K562 (cell line): Measurements from ENCODE around the gene COPS8. TPM values are rescaled to one million over a fixed set of nuclear protein-coding genes. Genes with fewer than 3 reads are reported as not detected.

Source experiments
- ATAC-seq: fragments of 200-7000 bp; cut with Tn5 transposase; 3 replicates; pipeline ENCODE4 v1.9.1; 2020; ENCODE audit warnings: moderate library complexity
- BruUV-seq: library from RNA; stranded (reverse); fragments of 400-500 nt; replicated peaks from 2 replicates; lab custom pipeline; 2021; lab: Mats Ljungman, UMichigan
- CTCF ChIA-PET: fragments of 300-600 bp; formaldehyde crosslinking; extraction: SDS; loops from one replicate; lab custom pipeline; 2021; ENCODE audit warnings: low intra/inter-chr PET ratio; lab: Yijun Ruan, JAX
- POLR2A ChIA-PET: fragments of 300-600, 350-650 bp; sonication (Branson Sonifier 250); formaldehyde crosslinking; extraction: SDS; loops from one replicate; lab custom pipeline; 2021; ENCODE audit warnings: antibody characterized with exemption, inconsistent platforms; lab: Yijun Ruan, JAX
- DNase-seq, 4 experiments: peaks; one replicate each; pipeline versions ENCODE4 v3.0.0 to v3.0.0-alpha.2; 2011 to 2018; ENCODE audit warnings: low spot score in 3 of 4, mixed read lengths in 3 of 4; ENCODE audit errors: extremely low read depth in 1 of 4
- FAIRE-seq: peaks from 2 replicates; lab custom pipeline; 2011; peaks lifted over from hg19 to GRCh38; lab: Jason Lieb, UNC
- H2AFZ ChIP-seq: 2 replicates; pipeline ENCODE4 v1.6.0; 2011; ENCODE audit warnings: low read depth, low read length, control low read depth, inconsistent platforms
- H3K27ac ChIP-seq: fragments of 200-600 bp; 3 replicates; pipeline ENCODE4 v1.8.0; 2011; ENCODE audit warnings: low read depth, mild to moderate bottlenecking, control low read depth, inconsistent platforms, low read length, moderate library complexity, mixed read lengths; ENCODE audit errors: extremely low read depth
- H3K27me3 ChIP-seq, 2 experiments: fragments of 300-600 bp in 1 of 2; 2 replicates in 1 of 2; 3 replicates in 1 of 2; pipeline versions ENCODE4 v1.6.0 to v1.8.0; 2011; ENCODE audit warnings: inconsistent platforms in 2 of 2, low read length in 2 of 2, mild to moderate bottlenecking in 1 of 2, mixed read lengths in 1 of 2, moderate library complexity in 1 of 2; ENCODE audit not compliant: control insufficient read depth in 2 of 2, insufficient read depth in 2 of 2
- H3K36me3 ChIP-seq: fragments of 300-600 bp; 3 replicates; pipeline ENCODE4 v1.8.0; 2011; ENCODE audit warnings: mild to moderate bottlenecking, low read length, inconsistent platforms; ENCODE audit not compliant: control insufficient read depth, insufficient read depth
- H3K4me1 ChIP-seq, 2 experiments: fragments of 200-600 bp in 1 of 2; replicated peaks in 1 of 2; 2 replicates in 1 of 2; 3 replicates in 1 of 2; pipeline versions ENCODE4 v1.5.1 to v1.8.0; 2011; ENCODE audit warnings: inconsistent platforms in 2 of 2, low read length in 2 of 2, mild to moderate bottlenecking in 1 of 2, mixed read lengths in 1 of 2, moderate library complexity in 1 of 2; ENCODE audit not compliant: control insufficient read depth in 2 of 2, insufficient read depth in 2 of 2
- H3K4me2 ChIP-seq: 2 replicates; pipeline ENCODE4 v1.6.1; 2011; ENCODE audit warnings: low read length, control low read depth, inconsistent platforms, mixed read lengths; ENCODE audit not compliant: insufficient read depth
- H3K4me3 ChIP-seq: fragments of 200-600 bp; sonication (generic), shearing (Covaris generic); 2 replicates; pipeline ENCODE4 v1.5.1; 2016; ENCODE audit warnings: control low read depth, inconsistent platforms
- H3K79me2 ChIP-seq: fragments of 200-600 bp; 3 replicates; pipeline ENCODE4 v1.8.0; 2011; ENCODE audit warnings: low read length, inconsistent platforms; ENCODE audit not compliant: control insufficient read depth, insufficient read depth
- H3K9ac ChIP-seq, 2 experiments: 2 replicates each; pipeline versions ENCODE4 v1.6.0 to v1.6.1; 2011; ENCODE audit warnings: low read depth in 2 of 2, low read length in 2 of 2, control low read depth in 1 of 2, inconsistent platforms in 1 of 2, mild to moderate bottlenecking in 1 of 2, mixed read lengths in 1 of 2; ENCODE audit not compliant: insufficient read depth in 1 of 2
- H3K9me1 ChIP-seq: one replicate; pipeline ENCODE4 v1.6.0; 2011; ENCODE audit warnings: inconsistent platforms, mild to moderate bottlenecking, low read length, moderate library complexity; ENCODE audit not compliant: control insufficient read depth, insufficient read depth
- H3K9me3 ChIP-seq: replicated peaks from 2 replicates; pipeline ENCODE4 v1.5.1; 2011; ENCODE audit warnings: low read depth, low read length, inconsistent platforms; ENCODE audit not compliant: control insufficient read depth, insufficient read depth
- H4K20me1 ChIP-seq: replicated peaks from 2 replicates; pipeline ENCODE4 v1.6.1; 2011; ENCODE audit warnings: low read length, inconsistent platforms, mixed read lengths; ENCODE audit not compliant: control insufficient read depth, insufficient read depth
- COPS2 ChIP-seq: fragments of 450-650 bp; conservative IDR thresholded peaks from 2 replicates; pipeline ENCODE4 v1.6.1; 2016; ENCODE audit warnings: mild to moderate bottlenecking, moderate library complexity
- KDM4B ChIP-seq, 2 experiments: fragments of 450-650 bp in 1 of 2; sonication (generic) in 1 of 2; IDR thresholded peaks; 2 replicates each; pipeline ENCODE4 v1.6.1; 2016 to 2017; ENCODE audit warnings: borderline replicate concordance in 2 of 2, antibody characterized with exemption in 1 of 2, low read depth in 1 of 2, mild to moderate bottlenecking in 1 of 2
- MAFF ChIP-seq: IDR thresholded peaks from 2 replicates; pipeline ENCODE4 v1.6.1; 2012; ENCODE audit warnings: low read length, improper control_type of control experiment
- RBM15 ChIP-seq: fragments of 200-400 bp; formaldehyde crosslinking; IDR thresholded peaks from 2 replicates; pipeline ENCODE4 v1.6.1; 2018; ENCODE audit warnings: mild to moderate bottlenecking, low read length, moderate library complexity; ENCODE audit not compliant: insufficient read depth
- SAFB ChIP-seq: fragments of 200-400 bp; formaldehyde crosslinking; IDR thresholded peaks from 2 replicates; pipeline ENCODE4 v1.6.1; 2017; ENCODE audit warnings: low read depth, low read length, borderline replicate concordance
- ZNF561 ChIP-seq: fragments of 450-650 bp; formaldehyde crosslinking; conservative IDR thresholded peaks from 2 replicates; pipeline ENCODE4 v1.4.0; 2020; ENCODE audit warnings: mild to moderate bottlenecking, moderate library complexity
- ZNF764 ChIP-seq: fragments of 250-450 bp; sonication (Bioruptor Pico); IDR thresholded peaks from 2 replicates; pipeline ENCODE4 v1.4.0; 2020; ENCODE audit warnings: low read depth, mild to moderate bottlenecking, moderate library complexity
- WGBS: fragments of 100-300 bp; shearing (Covaris generic); methylation state at CpG from one replicate; pipeline ENCODE4 v1.1.6; 2016; ENCODE audit warnings: low coverage, mixed read lengths; ENCODE audit not compliant: insufficient coverage; ENCODE audit errors: missing lambda C conversion rate; 5-methylcytosine and 5-hydroxymethylcytosine counted together
- in situ Hi-C: fragments of 300-500 bp; cut with MboI; formaldehyde crosslinking; loops from 4 replicates; pipeline ENCODE4 v1.15.0; 2018; ENCODE audit warnings: inconsistent platforms, mixed read lengths
- intact Hi-C: fragments of 100-400 bp; cut with micrococcal nuclease; formaldehyde crosslinking; loops from 2 replicates; pipeline ENCODE4 v1.14.2; 2022
- polyA plus RNA-seq, 8 experiments: library from polyadenylated mRNA; depleted of rRNA in 4 of 8; stranded (reverse) in 5 of 8; unstranded in 3 of 8; fragments of >200 nt; fragmentation: Nextera tagmentation in 2 of 8; fragmentation: Illumina TruSeq in 1 of 8; extraction: Ambion mirVana in 2 of 8; extraction: Trizol in 1 of 8; gene quantifications; 2 replicates each; pipeline versions ENCODE4 v1.2.1 to v1.2.3, GENCODE V29; 2011 to 2014; ENCODE audit warnings: inconsistent platforms in 1 of 8, missing spikeins in 1 of 8
- total RNA-seq, 7 experiments: library from RNA; depleted of rRNA in 6 of 7; stranded (reverse); fragments of >200 nt in 6 of 7; fragmentation: Illumina TruSeq in 2 of 7; extraction: Trizol in 2 of 7; gene quantifications; 2 replicates each; pipeline versions ENCODE4 v1.2.1 to v1.2.3, GENCODE V29; 2011 to 2021; ENCODE audit warnings: low replicate concordance in 1 of 7
- TF ChIP-seq, protein P1 (sequence below): fragments of 250-450 bp; sonication (Bioruptor Pico); IDR thresholded peaks from 2 replicates; pipeline ENCODE4 v1.8.0; 2022; ENCODE audit warnings: inconsistent platforms, mild to moderate bottlenecking, moderate library complexity, borderline replicate concordance

The COPS8 gene
- total and polyA plus RNA-seq, 9 of the 15 experiments (the other 6 are each of a cell fraction or from before 2014, with no cell fraction given), result 28.2 to 97.3 (median 58.9) TPM

DNA sequence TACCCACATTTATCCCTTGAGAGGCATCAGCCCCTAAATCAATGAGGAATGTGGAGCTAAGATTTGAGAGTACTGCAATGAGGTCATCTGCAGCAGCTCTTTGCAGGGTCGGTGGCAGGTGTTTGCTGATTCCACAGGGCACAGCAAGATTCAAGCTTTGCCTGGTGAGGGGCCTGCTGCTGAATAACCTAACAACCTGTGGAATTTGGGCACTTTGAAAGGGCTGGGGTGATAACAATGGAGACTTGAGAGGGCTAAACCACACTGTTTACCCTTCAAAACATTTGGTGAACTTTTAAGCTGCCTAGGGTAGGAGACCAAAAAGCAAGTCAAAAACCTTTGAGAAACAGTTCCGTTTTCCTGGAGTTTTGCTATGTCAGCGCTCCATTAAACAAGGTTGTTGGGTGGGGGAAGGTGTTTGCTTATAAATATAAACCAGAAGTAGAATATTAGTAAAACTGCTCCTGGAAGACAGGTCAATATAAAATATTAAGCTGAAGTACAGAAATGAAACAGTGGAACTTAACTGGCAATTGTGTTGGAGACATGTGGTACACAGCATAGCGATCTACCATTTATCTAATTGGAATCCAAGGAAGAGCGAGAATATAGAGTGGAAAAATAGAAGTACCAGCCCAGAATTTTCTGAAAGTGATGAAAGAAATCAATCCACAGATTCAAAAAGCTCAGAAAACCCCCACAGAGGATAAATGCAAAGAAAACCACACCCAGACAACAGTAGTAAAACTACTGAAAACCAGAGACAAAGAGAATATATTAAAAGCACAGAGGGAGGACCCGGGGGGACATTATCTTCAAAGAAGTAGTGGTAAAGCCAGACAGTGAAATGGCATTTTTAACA lies 15.7 kb downstream of the COPS8 start:
- 94% methylated on average over 6 of the region's 6 CpGs for WGBS
- Histone ChIP-seq H3K4me2 (no peak overlapping the region), H3K9me1 (no peaks in the 10 kb centered on the region), H3K4me3 (no peak overlapping the region), H3K27me3 (no peaks in the 10 kb centered on the region), H3K27ac (no peak overlapping the region), H3K79me2 (no peaks in the 10 kb centered on the region), H3K4me1 (no peaks in the 10 kb centered on the region), H3K9me3 (no peaks in the 10 kb centered on the region), H3K9ac (no peak overlapping the region), H4K20me1 (no peaks in the 10 kb centered on the region), H2AFZ (no peak overlapping the region), H3K36me3 (peaks cover 43% of the 10 kb centered on the region)
- POLR2A ChIA-PET, result no interaction called here
- CTCF ChIA-PET, result no interaction called here
- no peak for TF ChIP-seq ZNF561 (CRISPR knock-in tag)
- TF ChIP-seq ZNF764 (CRISPR knock-in tag), result no peak
- no peak for TF ChIP-seq COPS2
- no peak for TF ChIP-seq RBM15
- no peak for TF ChIP-seq MAFF
- ATAC-seq (no peak), DNase-seq (no peak), FAIRE-seq (no peak)
- no TSS peak for BruUV-seq
- intact Hi-C loops, result no loop called here
- in situ Hi-C loops, result no loop called here

- no peak overlapping the region for H3K9ac ChIP-seq
- H3K4me2 ChIP-seq, result no peak overlapping the region
- no peaks in the 10 kb centered on the region for H3K79me2 ChIP-seq
- intact Hi-C loops, result no loop called here
- no peak overlapping the region for H3K4me3 ChIP-seq
- no peaks in the 10 kb centered on the region for H3K9me1 ChIP-seq
- no peaks in the 10 kb centered on the region for H3K9me3 ChIP-seq
- H2AFZ ChIP-seq, result no peak overlapping the region
- no TSS peak for BruUV-seq
- POLR2A ChIA-PET, result no interaction called here
- no peak overlapping the region for H3K27ac ChIP-seq
- no peaks in the 10 kb centered on the region for H3K4me1 ChIP-seq
- no peaks in the 10 kb centered on the region for H3K27me3 ChIP-seq
- no peak for DNase-seq
- 91% methylated on average over 3 of the region's 3 CpGs for WGBS
- no peak for ATAC-seq
- in situ Hi-C loops, result no loop called here
- TF ChIP-seq KDM4B (IDR thresholded peaks at IDR 0.05; ENCODE audit: borderline replicate concordance in 2 of 2, low read depth in 1 of 2) (no peak), SAFB (no peak)
- TF ChIP-seq, protein P1, sequence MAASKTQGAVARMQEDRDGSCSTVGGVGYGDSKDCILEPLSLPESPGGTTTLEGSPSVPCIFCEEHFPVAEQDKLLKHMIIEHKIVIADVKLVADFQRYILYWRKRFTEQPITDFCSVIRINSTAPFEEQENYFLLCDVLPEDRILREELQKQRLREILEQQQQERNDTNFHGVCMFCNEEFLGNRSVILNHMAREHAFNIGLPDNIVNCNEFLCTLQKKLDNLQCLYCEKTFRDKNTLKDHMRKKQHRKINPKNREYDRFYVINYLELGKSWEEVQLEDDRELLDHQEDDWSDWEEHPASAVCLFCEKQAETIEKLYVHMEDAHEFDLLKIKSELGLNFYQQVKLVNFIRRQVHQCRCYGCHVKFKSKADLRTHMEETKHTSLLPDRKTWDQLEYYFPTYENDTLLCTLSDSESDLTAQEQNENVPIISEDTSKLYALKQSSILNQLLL, result no peak
- H4K20me1 ChIP-seq, result no peaks in the 10 kb centered on the region
- CTCF ChIA-PET, result no interaction called here
- FAIRE-seq, result no peak
- peaks cover 32% of the 10 kb centered on the region for H3K36me3 ChIP-seq
Observed at GRCh38 chr2:237102428-237102827, 16.7 kb downstream of the COPS8 start.
